ENCODE data around the gene SEMA4G. TPM values are rescaled to one million over a fixed set of nuclear protein-coding genes. Genes with fewer than 3 reads are reported as not detected.
A peak's percentile ranks its signal among the peaks of the same experiment; 100 is the strongest.

SEMA4G gene
- total and polyA plus RNA-seq, 2 of the 13 experiments (the other 11 are each of a cell fraction or from before 2014, with no cell fraction given): 46.2 to 207 TPM

DNA sequence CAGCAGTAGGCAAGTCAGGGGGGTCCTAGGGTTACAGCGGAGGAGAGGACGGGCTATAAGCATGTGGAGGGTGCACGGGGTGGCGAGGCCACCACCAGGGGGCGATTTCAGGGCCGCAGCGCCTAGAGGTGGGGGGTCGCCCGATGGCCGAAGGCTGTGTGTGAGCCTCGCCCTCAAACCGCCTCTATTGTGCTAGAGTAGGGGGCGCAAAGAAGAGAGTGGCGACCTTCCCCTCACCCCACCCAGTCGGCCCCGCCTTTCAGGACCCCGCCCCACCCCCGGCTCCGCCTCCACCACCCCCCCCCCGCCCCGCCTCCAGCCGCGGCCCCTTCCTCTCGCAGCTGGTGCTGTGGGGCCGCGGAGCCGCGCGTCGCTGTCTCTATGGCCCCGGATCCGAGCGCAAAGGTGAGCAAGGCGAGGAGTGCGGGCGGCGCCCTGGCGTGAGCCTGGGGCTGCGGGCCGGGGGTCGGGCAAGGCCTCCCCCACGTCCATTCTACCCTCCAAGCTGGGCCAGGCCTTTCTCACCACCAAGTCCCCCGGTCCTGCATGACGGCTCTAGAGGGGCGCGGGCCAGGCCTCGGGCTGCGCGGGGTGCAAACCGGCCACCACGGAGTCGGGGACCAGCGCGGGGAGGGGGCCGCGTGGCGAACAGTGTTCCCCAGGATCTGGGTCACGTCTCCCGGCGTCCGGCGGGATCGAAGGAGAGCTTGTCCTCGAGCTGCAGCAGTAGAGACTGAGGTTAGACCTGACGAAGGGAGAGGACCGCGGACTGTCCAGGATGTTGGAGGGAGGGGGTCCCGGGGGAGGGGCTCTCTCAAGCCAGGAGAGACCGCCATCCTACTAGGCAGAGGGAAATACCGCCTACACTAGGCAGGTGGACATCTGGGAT, at the start of gene SEMA4G (continued):
- peak; percentile 61; the same call in 1 of the 2 replicates for TF ChIP-seq ZNF441 (CRISPR knock-in tag; IDR thresholded peaks at IDR 0.05; ENCODE audit: borderline replicate concordance)
- no peak for TF ChIP-seq ZNF75D (CRISPR knock-in tag; IDR thresholded peaks at IDR 0.05; ENCODE audit: borderline replicate concordance)
- peak; percentile 76 for TF ChIP-seq SALL1 (CRISPR knock-in tag; IDR thresholded peaks at IDR 0.05)
- 0 out of 2 replicates have a peak, but pooled peaks have one; percentile 33 for TF ChIP-seq CC2D1A (CRISPR knock-in tag; IDR thresholded peaks at IDR 0.05)
- TF ChIP-seq ZNF260 (CRISPR knock-in tag; IDR thresholded peaks at IDR 0.05; ENCODE audit: borderline replicate concordance, low read depth): no peak
- no peak for TF ChIP-seq MATR3 (CRISPR knock-in tag; IDR thresholded peaks at IDR 0.05)
- TF ChIP-seq TGIF2 (CRISPR knock-in tag; IDR thresholded peaks at IDR 0.05): no peak; the same call in 1 of the 2 replicates
- TF ChIP-seq, protein P1, sequence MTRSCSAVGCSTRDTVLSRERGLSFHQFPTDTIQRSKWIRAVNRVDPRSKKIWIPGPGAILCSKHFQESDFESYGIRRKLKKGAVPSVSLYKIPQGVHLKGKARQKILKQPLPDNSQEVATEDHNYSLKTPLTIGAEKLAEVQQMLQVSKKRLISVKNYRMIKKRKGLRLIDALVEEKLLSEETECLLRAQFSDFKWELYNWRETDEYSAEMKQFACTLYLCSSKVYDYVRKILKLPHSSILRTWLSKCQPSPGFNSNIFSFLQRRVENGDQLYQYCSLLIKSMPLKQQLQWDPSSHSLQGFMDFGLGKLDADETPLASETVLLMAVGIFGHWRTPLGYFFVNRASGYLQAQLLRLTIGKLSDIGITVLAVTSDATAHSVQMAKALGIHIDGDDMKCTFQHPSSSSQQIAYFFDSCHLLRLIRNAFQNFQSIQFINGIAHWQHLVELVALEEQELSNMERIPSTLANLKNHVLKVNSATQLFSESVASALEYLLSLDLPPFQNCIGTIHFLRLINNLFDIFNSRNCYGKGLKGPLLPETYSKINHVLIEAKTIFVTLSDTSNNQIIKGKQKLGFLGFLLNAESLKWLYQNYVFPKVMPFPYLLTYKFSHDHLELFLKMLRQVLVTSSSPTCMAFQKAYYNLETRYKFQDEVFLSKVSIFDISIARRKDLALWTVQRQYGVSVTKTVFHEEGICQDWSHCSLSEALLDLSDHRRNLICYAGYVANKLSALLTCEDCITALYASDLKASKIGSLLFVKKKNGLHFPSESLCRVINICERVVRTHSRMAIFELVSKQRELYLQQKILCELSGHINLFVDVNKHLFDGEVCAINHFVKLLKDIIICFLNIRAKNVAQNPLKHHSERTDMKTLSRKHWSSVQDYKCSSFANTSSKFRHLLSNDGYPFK (CRISPR knock-in tag; IDR thresholded peaks at IDR 0.05; ENCODE audit: borderline replicate concordance): peak; percentile 24; the same call in 1 of the 2 replicates
- TF ChIP-seq SMAD9 (CRISPR knock-in tag; IDR thresholded peaks at IDR 0.05): no peak; the same call in 1 of the 2 replicates
- TF ChIP-seq, protein P2, sequence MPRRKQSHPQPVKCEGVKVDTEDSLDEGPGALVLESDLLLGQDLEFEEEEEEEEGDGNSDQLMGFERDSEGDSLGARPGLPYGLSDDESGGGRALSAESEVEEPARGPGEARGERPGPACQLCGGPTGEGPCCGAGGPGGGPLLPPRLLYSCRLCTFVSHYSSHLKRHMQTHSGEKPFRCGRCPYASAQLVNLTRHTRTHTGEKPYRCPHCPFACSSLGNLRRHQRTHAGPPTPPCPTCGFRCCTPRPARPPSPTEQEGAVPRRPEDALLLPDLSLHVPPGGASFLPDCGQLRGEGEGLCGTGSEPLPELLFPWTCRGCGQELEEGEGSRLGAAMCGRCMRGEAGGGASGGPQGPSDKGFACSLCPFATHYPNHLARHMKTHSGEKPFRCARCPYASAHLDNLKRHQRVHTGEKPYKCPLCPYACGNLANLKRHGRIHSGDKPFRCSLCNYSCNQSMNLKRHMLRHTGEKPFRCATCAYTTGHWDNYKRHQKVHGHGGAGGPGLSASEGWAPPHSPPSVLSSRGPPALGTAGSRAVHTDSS (CRISPR knock-in tag; conservative IDR thresholded peaks at IDR 0.05): no peak
- TF ChIP-seq BRD4 (CRISPR knock-in tag; IDR thresholded peaks at IDR 0.05): peak; percentile 87; the same call in 1 of the 2 replicates
- TF ChIP-seq, protein P3, sequence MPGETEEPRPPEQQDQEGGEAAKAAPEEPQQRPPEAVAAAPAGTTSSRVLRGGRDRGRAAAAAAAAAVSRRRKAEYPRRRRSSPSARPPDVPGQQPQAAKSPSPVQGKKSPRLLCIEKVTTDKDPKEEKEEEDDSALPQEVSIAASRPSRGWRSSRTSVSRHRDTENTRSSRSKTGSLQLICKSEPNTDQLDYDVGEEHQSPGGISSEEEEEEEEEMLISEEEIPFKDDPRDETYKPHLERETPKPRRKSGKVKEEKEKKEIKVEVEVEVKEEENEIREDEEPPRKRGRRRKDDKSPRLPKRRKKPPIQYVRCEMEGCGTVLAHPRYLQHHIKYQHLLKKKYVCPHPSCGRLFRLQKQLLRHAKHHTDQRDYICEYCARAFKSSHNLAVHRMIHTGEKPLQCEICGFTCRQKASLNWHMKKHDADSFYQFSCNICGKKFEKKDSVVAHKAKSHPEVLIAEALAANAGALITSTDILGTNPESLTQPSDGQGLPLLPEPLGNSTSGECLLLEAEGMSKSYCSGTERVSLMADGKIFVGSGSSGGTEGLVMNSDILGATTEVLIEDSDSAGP (CRISPR knock-in tag; IDR thresholded peaks at IDR 0.05; ENCODE audit: borderline replicate concordance): peak; percentile 56; the same call in 1 of the 2 replicates
- TF ChIP-seq, protein P4, sequence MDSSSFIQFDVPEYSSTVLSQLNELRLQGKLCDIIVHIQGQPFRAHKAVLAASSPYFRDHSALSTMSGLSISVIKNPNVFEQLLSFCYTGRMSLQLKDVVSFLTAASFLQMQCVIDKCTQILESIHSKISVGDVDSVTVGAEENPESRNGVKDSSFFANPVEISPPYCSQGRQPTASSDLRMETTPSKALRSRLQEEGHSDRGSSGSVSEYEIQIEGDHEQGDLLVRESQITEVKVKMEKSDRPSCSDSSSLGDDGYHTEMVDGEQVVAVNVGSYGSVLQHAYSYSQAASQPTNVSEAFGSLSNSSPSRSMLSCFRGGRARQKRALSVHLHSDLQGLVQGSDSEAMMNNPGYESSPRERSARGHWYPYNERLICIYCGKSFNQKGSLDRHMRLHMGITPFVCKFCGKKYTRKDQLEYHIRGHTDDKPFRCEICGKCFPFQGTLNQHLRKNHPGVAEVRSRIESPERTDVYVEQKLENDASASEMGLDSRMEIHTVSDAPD (CRISPR knock-in tag; IDR thresholded peaks at IDR 0.05): no peak
- no peak for TF ChIP-seq GLI4 (CRISPR knock-in tag; IDR thresholded peaks at IDR 0.05; ENCODE audit: borderline replicate concordance)
- TF ChIP-seq NFE2L2 (IDR thresholded peaks at IDR 0.05; ENCODE audit: low read length): no peak
- TF ChIP-seq CAMTA2 (CRISPR knock-in tag; IDR thresholded peaks at IDR 0.05; ENCODE audit: borderline replicate concordance): 0 out of 2 replicates have a peak, but pooled peaks have one; percentile 26
- TF ChIP-seq, protein P5, sequence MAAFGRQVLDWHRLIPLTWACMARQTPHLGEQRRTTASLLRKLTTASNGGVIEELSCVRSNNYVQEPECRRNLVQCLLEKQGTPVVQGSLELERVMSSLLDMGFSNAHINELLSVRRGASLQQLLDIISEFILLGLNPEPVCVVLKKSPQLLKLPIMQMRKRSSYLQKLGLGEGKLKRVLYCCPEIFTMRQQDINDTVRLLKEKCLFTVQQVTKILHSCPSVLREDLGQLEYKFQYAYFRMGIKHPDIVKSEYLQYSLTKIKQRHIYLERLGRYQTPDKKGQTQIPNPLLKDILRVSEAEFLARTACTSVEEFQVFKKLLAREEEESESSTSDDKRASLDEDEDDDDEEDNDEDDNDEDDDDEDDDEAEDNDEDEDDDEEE (CRISPR knock-in tag; IDR thresholded peaks at IDR 0.05): peak; percentile 4; the same call in 1 of the 2 replicates
- TF ChIP-seq SMC3 (IDR thresholded peaks at IDR 0.05; ENCODE audit: low read length): peak; percentile 40; the same call in 1 of the 2 replicates
- TF ChIP-seq FOSL2 (CRISPR knock-in tag; IDR thresholded peaks at IDR 0.05): no peak
- peak; percentile 23 for TF ChIP-seq RXRB (CRISPR knock-in tag; IDR thresholded peaks at IDR 0.05; ENCODE audit: borderline replicate concordance)
